Measurements from ENCODE around the gene C21orf58.

C21orf58 gene

GRCh38 chr21:46344219-46344915 lies 20.7 kb upstream of the C21orf58 start:
- DNase-seq (ENCODE audit: low read depth, low spot score) = no peak
- ChIA-PET CTCF (interaction anchor here (1.3 to 1.7 kb wide), 3 partner anchors 11 to 59 kb away, joined by 3 to 4 read pairs (median 4); partner anchors contain the start of gene MCM3AP), POLR2A (no interaction called here)
- TF ChIP-seq, protein P1, sequence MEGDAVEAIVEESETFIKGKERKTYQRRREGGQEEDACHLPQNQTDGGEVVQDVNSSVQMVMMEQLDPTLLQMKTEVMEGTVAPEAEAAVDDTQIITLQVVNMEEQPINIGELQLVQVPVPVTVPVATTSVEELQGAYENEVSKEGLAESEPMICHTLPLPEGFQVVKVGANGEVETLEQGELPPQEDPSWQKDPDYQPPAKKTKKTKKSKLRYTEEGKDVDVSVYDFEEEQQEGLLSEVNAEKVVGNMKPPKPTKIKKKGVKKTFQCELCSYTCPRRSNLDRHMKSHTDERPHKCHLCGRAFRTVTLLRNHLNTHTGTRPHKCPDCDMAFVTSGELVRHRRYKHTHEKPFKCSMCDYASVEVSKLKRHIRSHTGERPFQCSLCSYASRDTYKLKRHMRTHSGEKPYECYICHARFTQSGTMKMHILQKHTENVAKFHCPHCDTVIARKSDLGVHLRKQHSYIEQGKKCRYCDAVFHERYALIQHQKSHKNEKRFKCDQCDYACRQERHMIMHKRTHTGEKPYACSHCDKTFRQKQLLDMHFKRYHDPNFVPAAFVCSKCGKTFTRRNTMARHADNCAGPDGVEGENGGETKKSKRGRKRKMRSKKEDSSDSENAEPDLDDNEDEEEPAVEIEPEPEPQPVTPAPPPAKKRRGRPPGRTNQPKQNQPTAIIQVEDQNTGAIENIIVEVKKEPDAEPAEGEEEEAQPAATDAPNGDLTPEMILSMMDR (IDR thresholded peaks at IDR 0.05; ENCODE audit: insufficient read depth, low read length, missing control alignments) = no peak
- H3K4me3 ChIP-seq (ENCODE audit: low read depth, low read length) = no peak overlapping the region

- CTCF ChIA-PET = no interaction called here
- H3K4me3 ChIP-seq (ENCODE audit: low read depth, low read length) = no peak overlapping the region
- TF ChIP-seq, protein P1 (IDR thresholded peaks at IDR 0.05; ENCODE audit: insufficient read depth, low read length, missing control alignments) = no peak
- DNase-seq (ENCODE audit: low read depth, low spot score) = no peak
- POLR2A ChIA-PET = no interaction called here
Observed at GRCh38 chr21:46340998-46341397, 17.3 kb upstream of the C21orf58 start.

DNA sequence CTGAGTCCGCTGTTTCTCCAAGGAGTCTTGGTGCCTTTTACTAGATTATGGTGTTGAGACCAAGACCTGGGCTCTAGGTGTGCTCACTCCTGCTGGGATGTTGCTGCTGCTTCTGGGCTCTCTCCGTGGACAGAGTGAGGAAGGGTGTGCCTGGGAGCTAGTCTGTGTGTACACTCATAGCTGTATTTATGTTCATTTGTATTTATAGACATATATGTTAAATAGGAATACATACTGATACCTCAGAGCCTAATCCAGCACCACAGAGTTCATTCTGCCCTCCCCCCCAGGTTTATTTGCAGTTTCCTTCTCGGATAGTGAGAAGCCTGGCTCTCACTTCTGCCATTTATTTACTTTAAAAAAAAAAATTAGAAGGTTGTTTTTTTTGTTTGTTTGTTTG lies 12.9 kb upstream of the C21orf58 start:
- H3K4me3 ChIP-seq (ENCODE audit: low read depth, low read length) = no peak overlapping the region
- no peak for DNase-seq (ENCODE audit: low read depth, low spot score)
- TF ChIP-seq, protein P1 (IDR thresholded peaks at IDR 0.05; ENCODE audit: insufficient read depth, low read length, missing control alignments) = no peak
- ChIA-PET POLR2A (no interaction called here), CTCF (interaction anchor here (1.0 to 1.5 kb wide), 2 partner anchors 11 kb away, joined by 3 to 4 read pairs; a partner anchor contains a TSS)

- H3K4me3 ChIP-seq (ENCODE audit: low read depth, low read length) = no peak overlapping the region
- ChIA-PET CTCF (interaction anchor here (0.7 kb wide), 1 partner anchor 9 kb away, joined by 3 read pairs; no protein-coding TSS in a partner anchor), POLR2A (no interaction called here)
- TF ChIP-seq, protein P1 (IDR thresholded peaks at IDR 0.05; ENCODE audit: insufficient read depth, low read length, missing control alignments) = no peak
- DNase-seq (ENCODE audit: low read depth, low spot score) = no peak
Observed at GRCh38 chr21:46334351-46335140, 10.9 kb upstream of the C21orf58 start.

DNA sequence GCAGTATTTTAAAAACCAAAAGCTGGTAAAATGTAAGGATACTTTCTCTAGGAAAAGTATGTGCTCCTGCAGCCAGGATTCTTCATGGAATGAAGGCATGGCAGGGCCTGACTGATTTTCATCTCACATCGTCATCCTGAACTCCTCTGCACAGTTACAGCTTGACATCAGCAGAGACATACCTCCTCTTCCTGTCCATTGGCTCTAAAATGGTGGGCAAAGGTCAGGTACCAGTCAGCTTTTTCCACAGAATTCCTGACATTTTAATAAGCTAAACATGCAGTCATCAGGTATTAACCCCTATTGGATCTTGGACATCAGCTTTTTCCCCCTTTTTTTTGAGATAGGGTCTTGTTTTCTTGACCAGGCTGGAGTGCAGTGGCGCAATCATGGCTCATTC lies 6.1 kb upstream of the C21orf58 start:
- ChIA-PET POLR2A (no interaction called here), CTCF (no interaction called here)
- DNase-seq (ENCODE audit: low read depth, low spot score) = no peak
- TF ChIP-seq, protein P1 (IDR thresholded peaks at IDR 0.05; ENCODE audit: insufficient read depth, low read length, missing control alignments) = no peak
- H3K4me3 ChIP-seq (ENCODE audit: low read depth, low read length) = no peak overlapping the region

GRCh38 chr21:46328151-46328550 lies 4.5 kb upstream of the C21orf58 start:
- CTCF ChIA-PET = no interaction called here
- POLR2A ChIA-PET = no interaction called here
- H3K4me3 ChIP-seq (ENCODE audit: low read depth, low read length) = no peak overlapping the region
- TF ChIP-seq, protein P1 (IDR thresholded peaks at IDR 0.05; ENCODE audit: insufficient read depth, low read length, missing control alignments) = no peak
- no peak for DNase-seq (ENCODE audit: low read depth, low spot score)
